HFFc6 (cell line): ENCODE results near the gene APOL4. TPM values are rescaled to one million over a fixed set of nuclear protein-coding genes. Genes with fewer than 3 reads are reported as not detected.
"Not testable (repeated sequence)": the region's sequence is repeated elsewhere in the genome, so short reads cannot be mapped to it uniquely, and the experiment has no call there.

ENCODE experiments used
- DNase-seq: peaks from one replicate; pipeline ENCODE4 v3.0.0-alpha.2; 2018
- H3K27ac Mint-ChIP-seq: 2 replicates; pipeline ENCODE4 v1.8.0; 2020; ENCODE audit warnings: mild to moderate bottlenecking, mixed read lengths
- H3K27me3 Mint-ChIP-seq: 2 replicates; pipeline ENCODE4 v1.8.0; 2021; ENCODE audit warnings: mild to moderate bottlenecking, moderate library complexity, mixed read lengths; ENCODE audit not compliant: insufficient read depth
- H3K36me3 Mint-ChIP-seq: 2 replicates; pipeline ENCODE4 v1.8.0; 2021; ENCODE audit warnings: low read depth, mixed read lengths
- H3K4me1 Mint-ChIP-seq: 2 replicates; pipeline ENCODE4 v1.8.0; 2020; ENCODE audit warnings: low read depth, mixed read lengths
- H3K4me3 Mint-ChIP-seq: 2 replicates; pipeline ENCODE4 v1.8.0; 2020; ENCODE audit warnings: mild to moderate bottlenecking, moderate library complexity, mixed read lengths
- H3K9me3 Mint-ChIP-seq: 2 replicates; pipeline ENCODE4 v1.8.0; 2020; ENCODE audit warnings: mild to moderate bottlenecking, mixed read lengths
- total RNA-seq, 6 experiments: library from RNA; stranded (reverse); fragmentation: NEBNext Ultra II Directional; extraction: Animal tissue kit (Norgen Biotek cat#: 25700); gene quantifications; 2 replicates in 1 of 6; 3 replicates in 5 of 6; pipeline ENCODE4 v1.2.3, GENCODE V29; 2021
- TF ChIP-seq, protein P1 (sequence below): fragments of 200-600 bp; sonication (generic); IDR thresholded peaks from 2 replicates; pipeline ENCODE4 v1.5.0; 2021; ENCODE audit warnings: antibody characterized with exemption, mild to moderate bottlenecking

APOL4 gene
- total RNA-seq, 6 experiments from 2014 or later: not detected

DNA sequence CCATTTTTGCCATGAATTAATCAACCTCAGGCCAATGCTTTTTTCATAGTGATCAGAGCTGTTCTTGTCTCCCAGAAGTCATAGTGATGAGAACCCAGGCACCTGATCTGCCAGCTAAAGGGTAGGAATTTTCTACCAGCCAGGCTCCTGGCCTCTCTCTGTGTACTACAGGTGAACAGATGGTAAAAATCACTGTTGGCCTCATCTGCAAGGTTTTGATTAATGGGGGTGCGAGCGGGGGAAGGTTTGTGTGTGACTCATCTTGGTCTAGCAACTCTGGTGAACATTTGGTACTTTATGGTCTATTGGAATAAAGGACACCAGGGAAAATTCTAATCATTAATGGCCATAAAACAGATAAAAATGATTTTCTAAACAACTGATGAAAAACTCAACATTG, 14.4 kb upstream of the APOL4 start:
- no peak for DNase-seq
- Mint-ChIP-seq H3K4me3 (no peak overlapping the region), H3K27me3 (peaks cover 66% of the 10 kb centered on the region), H3K27ac (no peak overlapping the region), H3K4me1 (no peaks in the 10 kb centered on the region), H3K9me3 (no peaks in the 10 kb centered on the region), H3K36me3 (no peaks in the 10 kb centered on the region)
- TF ChIP-seq, protein P1, sequence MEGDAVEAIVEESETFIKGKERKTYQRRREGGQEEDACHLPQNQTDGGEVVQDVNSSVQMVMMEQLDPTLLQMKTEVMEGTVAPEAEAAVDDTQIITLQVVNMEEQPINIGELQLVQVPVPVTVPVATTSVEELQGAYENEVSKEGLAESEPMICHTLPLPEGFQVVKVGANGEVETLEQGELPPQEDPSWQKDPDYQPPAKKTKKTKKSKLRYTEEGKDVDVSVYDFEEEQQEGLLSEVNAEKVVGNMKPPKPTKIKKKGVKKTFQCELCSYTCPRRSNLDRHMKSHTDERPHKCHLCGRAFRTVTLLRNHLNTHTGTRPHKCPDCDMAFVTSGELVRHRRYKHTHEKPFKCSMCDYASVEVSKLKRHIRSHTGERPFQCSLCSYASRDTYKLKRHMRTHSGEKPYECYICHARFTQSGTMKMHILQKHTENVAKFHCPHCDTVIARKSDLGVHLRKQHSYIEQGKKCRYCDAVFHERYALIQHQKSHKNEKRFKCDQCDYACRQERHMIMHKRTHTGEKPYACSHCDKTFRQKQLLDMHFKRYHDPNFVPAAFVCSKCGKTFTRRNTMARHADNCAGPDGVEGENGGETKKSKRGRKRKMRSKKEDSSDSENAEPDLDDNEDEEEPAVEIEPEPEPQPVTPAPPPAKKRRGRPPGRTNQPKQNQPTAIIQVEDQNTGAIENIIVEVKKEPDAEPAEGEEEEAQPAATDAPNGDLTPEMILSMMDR: no peak

DNA sequence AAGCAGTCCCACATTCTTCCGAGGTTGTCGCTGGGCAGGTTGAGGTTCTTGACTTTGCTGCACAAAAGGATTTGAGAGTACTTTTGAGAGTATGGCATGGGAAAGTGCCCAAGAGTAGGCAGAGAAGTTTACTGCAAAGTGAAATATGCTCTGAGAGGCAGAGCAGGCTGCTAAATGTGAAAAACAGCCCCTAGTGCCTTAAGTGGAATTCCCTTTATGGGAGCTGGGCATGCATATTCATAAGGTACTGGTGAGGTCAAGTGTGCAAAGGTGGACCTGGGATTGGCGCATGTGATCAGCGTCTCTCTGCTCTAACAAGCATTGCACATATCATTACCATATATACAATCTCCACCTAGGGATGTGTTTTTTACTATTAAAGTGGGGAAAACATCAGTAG, 12.0 kb upstream of the APOL4 start:
- Mint-ChIP-seq H3K27ac (no peak overlapping the region), H3K36me3 (peaks cover 6% of the 10 kb centered on the region), H3K4me3 (no peak overlapping the region), H3K4me1 (no peaks in the 10 kb centered on the region), H3K9me3 (peaks cover 15% of the 10 kb centered on the region), H3K27me3 (peaks cover 78% of the 10 kb centered on the region)
- TF ChIP-seq, protein P1: no peak
- DNase-seq: no peak

DNA sequence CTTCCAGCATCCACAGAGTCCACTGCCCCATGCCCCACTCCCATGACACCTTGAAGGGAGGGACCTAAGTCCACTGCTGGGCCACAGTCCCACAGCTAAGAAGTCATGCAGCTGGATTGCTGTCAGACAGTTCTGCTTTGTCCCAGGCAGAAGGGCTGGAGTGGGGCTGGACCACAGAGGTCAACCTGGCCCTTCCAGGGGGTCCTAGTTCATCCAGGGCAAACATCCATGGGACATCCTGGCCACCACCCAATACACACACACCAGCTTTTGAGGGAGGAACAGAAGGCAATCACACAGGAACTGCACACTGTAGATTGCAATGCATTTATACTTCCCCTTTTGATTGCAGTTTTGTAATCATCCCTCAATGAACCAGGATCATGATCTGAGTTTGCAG, 11.3 kb upstream of the APOL4 start:
- Mint-ChIP-seq H3K9me3 (peaks cover 15% of the 10 kb centered on the region), H3K4me3 (no peak overlapping the region), H3K27ac (no peak overlapping the region), H3K4me1 (no peaks in the 10 kb centered on the region), H3K27me3 (peaks cover 71% of the 10 kb centered on the region), H3K36me3 (peaks cover 6% of the 10 kb centered on the region)
- DNase-seq: no peak
- TF ChIP-seq, protein P1: no peak

DNA sequence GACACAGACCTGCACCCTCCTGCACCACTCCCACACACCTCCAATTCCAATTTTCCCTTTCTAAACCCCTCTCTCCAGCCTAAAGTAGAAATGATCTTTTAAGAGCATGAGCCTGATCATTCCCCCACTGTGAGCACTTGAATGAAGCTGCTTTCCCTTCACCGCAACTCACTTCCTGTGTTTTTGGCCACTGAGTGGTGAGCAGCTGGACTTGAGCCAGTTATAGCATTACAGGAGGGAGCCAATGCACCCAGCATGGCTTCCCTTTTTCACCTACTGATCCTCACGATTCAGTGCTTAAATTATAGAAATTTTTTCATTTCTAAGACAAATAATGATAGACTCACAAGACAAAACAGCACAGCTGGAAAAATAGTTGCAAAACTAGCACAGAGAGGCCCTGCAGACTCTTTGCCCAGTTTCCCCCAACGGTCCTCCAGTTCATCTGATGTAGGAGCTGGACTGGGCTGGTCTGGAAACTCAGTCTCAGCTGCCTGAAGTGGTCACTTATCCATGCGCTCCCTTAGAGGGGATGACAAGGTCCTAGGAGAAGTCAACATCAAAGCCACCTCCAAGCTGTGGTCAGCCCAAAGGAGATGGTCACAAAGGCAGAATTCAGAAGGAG, 9.7 kb upstream of the APOL4 start:
- DNase-seq: no peak
- Mint-ChIP-seq H3K27ac (no peak overlapping the region), H3K36me3 (peaks cover 6% of the 10 kb centered on the region), H3K9me3 (peaks cover 15% of the 10 kb centered on the region), H3K4me1 (no peaks in the 10 kb centered on the region), H3K4me3 (no peak overlapping the region), H3K27me3 (peaks cover 61% of the 10 kb centered on the region)
- TF ChIP-seq, protein P1: no peak

DNA sequence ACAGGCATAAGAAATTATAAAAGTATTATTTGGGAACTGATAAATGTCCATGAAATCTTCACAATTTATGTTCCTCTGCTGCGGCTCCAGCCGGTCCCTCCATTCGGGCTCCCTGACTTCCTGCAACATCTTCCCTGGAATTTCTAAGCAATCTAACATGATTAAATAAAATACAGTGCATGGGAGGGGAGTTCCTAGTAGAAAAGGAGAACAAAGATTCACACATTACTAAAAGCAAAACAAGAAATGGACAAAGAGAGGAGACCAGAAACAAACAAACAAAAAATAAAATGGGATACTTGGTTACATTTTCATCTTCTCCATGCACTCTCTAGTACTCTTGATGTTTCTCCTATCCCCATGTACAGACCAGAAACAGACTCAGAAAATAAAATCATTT, 8.6 kb upstream of the APOL4 start:
- TF ChIP-seq, protein P1: no peak
- Mint-ChIP-seq H3K4me1 (no peaks in the 10 kb centered on the region), H3K4me3 (no peak overlapping the region), H3K27me3 (peaks cover 59% of the 10 kb centered on the region), H3K9me3 (peaks cover 15% of the 10 kb centered on the region), H3K36me3 (peaks cover 6% of the 10 kb centered on the region), H3K27ac (no peak overlapping the region)
- no peak for DNase-seq

DNA sequence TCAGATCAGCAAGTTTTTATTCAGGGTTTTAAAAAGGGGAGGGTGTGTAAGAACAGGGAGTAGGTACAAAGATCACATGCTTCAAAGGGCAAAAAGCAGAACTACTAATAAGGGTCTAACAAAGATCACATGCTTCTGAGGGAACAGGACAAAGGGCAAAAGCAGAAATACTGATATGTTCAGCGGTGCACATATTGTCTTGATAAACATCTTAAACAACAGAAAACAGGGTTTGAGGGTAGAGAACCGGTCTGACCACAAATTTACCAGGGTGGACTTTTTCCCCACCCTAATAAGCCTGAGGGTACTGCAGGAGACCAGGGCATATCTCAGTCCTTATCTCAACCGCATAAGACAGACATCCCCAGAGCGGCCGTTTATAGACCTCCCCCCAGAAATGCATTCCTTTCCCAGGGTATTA, 7.9 kb upstream of the APOL4 start:
- DNase-seq, H3K27ac Mint-ChIP-seq, H3K4me1 Mint-ChIP-seq, H3K4me3 Mint-ChIP-seq, H3K36me3 Mint-ChIP-seq: not testable (repeated sequence)
- H3K9me3 Mint-ChIP-seq: peaks cover 15% of the 10 kb centered on the region
- peaks cover 56% of the 10 kb centered on the region for H3K27me3 Mint-ChIP-seq
